Effector memory CD4-positive, alpha-beta T cell (primary cell): ENCODE measurements around the gene TAF5L.

Source experiments
- DNase-seq, 3 donors: peaks; one replicate each; pipeline ENCODE4 v3.0.0-alpha.2; 2020
- H3K27ac ChIP-seq: 2 replicates; pipeline ENCODE4 v1.7.0; 2013; ENCODE audit warnings: mild to moderate bottlenecking, low read length, moderate library complexity; ENCODE audit not compliant: insufficient read depth, poor library complexity, severe bottlenecking
- H3K27me3 ChIP-seq: replicated peaks from 2 replicates; pipeline ENCODE4 v1.7.0; 2013; ENCODE audit warnings: mild to moderate bottlenecking, low read length; ENCODE audit not compliant: insufficient read depth, control insufficient read depth, poor library complexity, severe bottlenecking
- H3K36me3 ChIP-seq: 2 replicates; pipeline ENCODE4 v1.7.0; 2013; ENCODE audit warnings: mild to moderate bottlenecking, low read length, moderate library complexity; ENCODE audit not compliant: control insufficient read depth, insufficient read depth
- H3K4me1 ChIP-seq: 2 replicates; pipeline ENCODE4 v1.7.0; 2013; ENCODE audit warnings: low read length, mild to moderate bottlenecking; ENCODE audit not compliant: control insufficient read depth, insufficient read depth, poor library complexity, severe bottlenecking
- H3K4me3 ChIP-seq: 2 replicates; pipeline ENCODE4 v1.7.0; 2013; ENCODE audit warnings: low read length, low read depth, mild to moderate bottlenecking; ENCODE audit not compliant: insufficient read depth, poor library complexity, severe bottlenecking
- H3K9me3 ChIP-seq: 2 replicates; pipeline ENCODE4 v1.7.0; 2013; ENCODE audit warnings: mild to moderate bottlenecking, low read length, moderate library complexity; ENCODE audit not compliant: control insufficient read depth

Gene TAF5L

DNA sequence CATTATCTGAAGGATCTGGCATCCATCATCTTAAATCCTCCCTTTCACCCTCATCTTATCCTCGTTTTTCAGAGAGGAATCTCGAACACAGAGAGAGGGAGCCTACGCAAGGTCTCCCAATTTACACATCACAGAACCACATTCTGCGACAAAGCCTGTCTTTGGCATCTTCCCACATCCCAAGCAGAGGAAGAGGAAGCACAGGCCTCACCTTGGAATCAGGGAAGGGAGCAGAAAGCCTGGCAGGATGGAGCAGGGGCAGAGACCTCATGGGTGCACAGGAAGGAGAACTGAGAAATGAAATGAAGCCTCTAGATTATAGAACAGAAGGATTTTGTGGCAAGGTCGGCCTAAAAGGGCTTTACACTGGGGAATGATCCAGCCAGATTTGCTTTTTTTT is 73.2 kb downstream of the TAF5L start:
- Histone ChIP-seq H3K36me3 (no peaks in the 10 kb centered on the region), H3K9me3 (no peaks in the 10 kb centered on the region), H3K27me3 (no peaks in the 10 kb centered on the region), H3K27ac (no peak overlapping the region), H3K4me1 (peaks cover 8% of the 10 kb centered on the region), H3K4me3 (no peak overlapping the region)
- no peak for DNase-seq

DNA sequence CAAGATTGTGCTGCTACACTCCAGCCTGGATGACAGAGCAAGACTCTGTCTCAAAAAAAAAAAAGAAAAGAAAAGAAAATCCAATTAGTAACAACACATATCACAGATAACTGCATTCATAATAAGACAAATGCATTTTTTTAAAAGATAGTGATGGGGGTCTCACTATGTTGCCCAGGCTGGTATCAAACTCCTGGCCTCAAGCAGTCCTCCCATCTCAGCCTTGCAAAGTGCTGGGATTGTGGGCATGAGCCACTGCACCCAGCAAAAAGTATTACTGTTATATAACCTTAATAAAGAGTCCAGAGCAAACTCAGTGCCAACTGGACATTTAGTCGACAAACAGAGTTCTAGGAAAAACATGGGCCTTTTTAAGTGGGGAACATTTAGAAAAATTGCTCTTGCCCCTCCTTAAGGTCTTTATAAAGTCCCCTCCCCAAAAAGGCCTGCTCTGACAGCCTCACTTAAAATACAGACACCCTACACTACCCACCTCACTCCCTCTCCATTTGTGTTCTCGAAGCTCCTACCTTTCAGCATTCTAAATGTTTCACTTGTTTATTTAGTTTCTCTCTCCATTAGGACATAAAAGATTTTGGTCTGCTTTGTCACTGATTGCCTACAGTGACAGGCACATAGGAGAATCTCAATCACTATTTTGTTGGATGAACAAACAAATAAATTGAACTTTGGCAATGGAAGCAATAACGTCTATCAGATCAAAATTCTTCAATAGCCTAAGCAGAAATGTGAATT is 74.9 kb downstream of the TAF5L start:
- no peaks in the 10 kb centered on the region for H3K9me3 ChIP-seq
- no peak overlapping the region for H3K27ac ChIP-seq
- no peak overlapping the region for H3K4me3 ChIP-seq
- H3K36me3 ChIP-seq = peaks cover 8% of the 10 kb centered on the region
- DNase-seq = no peak
- no peaks in the 10 kb centered on the region for H3K27me3 ChIP-seq
- H3K4me1 ChIP-seq = no peaks in the 10 kb centered on the region

GRCh38 chr1:229547542-229547941 is 78.4 kb downstream of the TAF5L start:
- H3K36me3 ChIP-seq = peaks cover 12% of the 10 kb centered on the region
- no peak overlapping the region for H3K4me3 ChIP-seq
- no peak for DNase-seq
- no peaks in the 10 kb centered on the region for H3K27me3 ChIP-seq
- no peak overlapping the region for H3K27ac ChIP-seq
- no peaks in the 10 kb centered on the region for H3K9me3 ChIP-seq
- no peaks in the 10 kb centered on the region for H3K4me1 ChIP-seq

DNA sequence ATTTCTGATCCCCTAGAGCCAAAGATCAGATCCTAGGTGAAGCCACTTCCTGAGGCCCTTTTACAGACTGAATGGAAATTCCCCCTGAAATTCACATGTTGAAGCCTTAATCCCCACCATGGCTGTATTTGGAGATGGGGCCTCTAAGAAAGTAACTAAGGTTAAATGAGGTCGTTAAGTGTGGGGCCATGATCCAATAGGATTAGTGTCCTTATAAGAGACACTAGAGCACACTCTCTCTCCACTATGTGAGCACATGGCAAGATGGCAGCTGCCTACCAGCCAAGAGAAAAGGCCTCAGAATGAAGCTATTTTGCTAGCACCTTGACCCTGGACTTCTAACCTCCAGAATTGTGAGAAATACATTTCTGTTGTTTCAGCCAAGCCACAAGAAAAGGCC is 81.3 kb downstream of the TAF5L start:
- Histone ChIP-seq H3K4me3 (no peak overlapping the region), H3K27ac (no peak overlapping the region), H3K9me3 (no peaks in the 10 kb centered on the region), H3K4me1 (no peaks in the 10 kb centered on the region), H3K36me3 (peaks cover 24% of the 10 kb centered on the region), H3K27me3 (no peaks in the 10 kb centered on the region)
- no peak for DNase-seq
